ENCODE measurements around the gene PDE4C.

DNA sequence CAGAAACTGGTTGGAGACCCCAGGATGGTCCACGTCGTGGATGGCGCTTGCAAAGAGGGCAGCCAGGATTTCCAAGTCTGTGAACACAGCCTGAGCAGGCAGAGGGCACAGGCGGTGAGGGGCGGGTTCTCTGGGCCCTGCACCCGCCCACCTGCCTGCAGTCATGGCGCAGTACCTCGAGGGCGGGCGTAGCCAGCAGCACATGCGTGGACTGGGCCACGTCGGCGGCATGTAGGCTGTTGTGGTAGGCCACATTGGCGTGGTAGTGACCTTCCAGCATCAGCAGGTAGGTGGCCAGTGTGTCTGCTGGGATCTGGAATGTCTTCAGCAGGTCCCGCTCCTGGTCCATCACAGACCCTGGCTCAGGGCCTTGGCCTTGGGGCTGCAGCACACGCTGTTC, 8.1 kb downstream of the PDE4C start:
- TF ChIP-seq, protein P1, sequence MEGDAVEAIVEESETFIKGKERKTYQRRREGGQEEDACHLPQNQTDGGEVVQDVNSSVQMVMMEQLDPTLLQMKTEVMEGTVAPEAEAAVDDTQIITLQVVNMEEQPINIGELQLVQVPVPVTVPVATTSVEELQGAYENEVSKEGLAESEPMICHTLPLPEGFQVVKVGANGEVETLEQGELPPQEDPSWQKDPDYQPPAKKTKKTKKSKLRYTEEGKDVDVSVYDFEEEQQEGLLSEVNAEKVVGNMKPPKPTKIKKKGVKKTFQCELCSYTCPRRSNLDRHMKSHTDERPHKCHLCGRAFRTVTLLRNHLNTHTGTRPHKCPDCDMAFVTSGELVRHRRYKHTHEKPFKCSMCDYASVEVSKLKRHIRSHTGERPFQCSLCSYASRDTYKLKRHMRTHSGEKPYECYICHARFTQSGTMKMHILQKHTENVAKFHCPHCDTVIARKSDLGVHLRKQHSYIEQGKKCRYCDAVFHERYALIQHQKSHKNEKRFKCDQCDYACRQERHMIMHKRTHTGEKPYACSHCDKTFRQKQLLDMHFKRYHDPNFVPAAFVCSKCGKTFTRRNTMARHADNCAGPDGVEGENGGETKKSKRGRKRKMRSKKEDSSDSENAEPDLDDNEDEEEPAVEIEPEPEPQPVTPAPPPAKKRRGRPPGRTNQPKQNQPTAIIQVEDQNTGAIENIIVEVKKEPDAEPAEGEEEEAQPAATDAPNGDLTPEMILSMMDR (IDR thresholded peaks at IDR 0.05) = no peak
- TF ChIP-seq POLR2A (IDR thresholded peaks at IDR 0.05) = no peak

All from heart left ventricle (tissue), 13 donors.